ENCODE measurements around the gene LDLRAD3. TPM values are rescaled to one million over a fixed set of nuclear protein-coding genes. Genes with fewer than 3 reads are reported as not detected.
A peak's percentile ranks its signal among the peaks of the same experiment; 100 is the strongest.

Gene LDLRAD3
- polyA plus RNA-seq, 10 donors, result 20.7 to 27.0 (median 23.5) TPM

DNA sequence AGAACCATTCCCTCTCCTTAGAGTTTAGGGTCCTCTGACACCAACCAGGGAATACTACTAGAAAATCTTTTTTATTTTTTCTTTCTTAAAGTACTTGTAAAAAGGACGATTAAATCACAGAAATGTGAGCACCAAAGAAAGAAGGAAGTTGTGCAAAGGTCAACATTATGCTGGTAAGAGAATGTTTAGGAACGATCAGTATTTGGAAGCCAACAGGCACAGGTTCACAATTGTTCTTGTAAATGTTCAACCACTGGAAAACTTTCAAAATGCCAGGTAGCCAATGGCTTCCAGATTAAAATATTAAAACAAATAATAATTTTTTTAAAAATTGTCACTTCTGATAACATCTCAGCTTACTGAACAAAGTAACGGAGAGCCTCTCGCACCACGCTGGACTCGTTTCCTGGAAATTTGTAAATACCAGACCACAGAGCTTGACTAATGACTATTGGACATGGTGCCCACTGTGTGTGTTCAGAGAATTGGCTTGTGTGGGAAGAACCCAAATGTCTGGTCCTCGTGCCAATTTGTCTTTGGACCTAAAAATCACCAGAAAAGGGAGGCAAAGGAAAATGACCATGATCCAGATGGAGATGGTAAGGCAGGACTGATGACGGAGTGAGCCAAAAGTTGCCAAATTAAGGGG lies 324.6 kb downstream of the LDLRAD3 start:
- DNase-seq, result peak in 1 of 3 donors; percentile 39

DNA sequence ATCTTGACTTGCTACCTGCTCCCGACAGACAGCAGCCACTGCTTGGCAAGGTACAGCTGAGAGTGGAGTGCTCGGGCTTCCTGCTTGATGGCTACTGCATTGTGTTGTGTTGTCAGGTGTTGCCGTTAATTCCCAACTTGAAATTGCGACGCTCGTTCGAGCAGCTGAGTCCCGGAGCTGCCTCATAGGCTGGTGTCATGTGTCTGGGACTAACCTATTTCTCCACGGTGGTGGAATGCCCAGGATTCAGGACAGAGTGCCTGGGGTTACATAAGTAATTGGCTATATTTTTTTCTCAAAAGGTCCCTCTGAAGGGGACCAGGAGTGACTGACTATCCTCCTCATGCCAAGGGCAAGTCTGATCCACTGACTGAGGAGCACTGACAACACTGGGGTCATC lies 326.8 kb downstream of the LDLRAD3 start:
- no peak for DNase-seq

DNA sequence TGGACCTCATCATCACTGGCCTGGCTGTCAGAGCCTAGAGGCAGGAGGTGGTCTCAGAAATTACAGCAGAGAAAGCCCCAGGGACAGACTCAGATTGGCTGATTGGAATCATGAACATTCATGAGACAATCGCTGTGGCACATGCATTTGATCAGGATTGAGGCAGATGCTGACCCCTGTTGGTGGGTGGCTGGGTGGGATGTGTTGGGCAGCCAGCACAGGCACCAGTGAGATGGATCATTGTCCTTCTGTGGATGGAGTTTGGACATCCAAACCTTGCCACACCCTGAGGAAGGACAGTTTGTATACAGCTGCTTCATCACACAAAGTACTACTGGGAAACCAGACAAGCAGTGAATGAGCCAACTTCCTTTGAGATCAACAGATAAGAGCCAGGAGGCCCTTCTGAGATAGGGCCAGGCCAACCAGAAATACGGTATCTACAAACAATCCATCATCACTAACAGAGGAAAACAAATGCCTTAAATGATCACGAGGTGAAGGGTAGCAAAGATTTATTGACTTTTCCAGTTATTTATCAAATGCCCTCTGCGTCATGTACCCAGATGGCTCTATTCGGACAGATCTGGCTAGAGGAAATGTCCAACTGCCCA lies 328.0 kb downstream of the LDLRAD3 start:
- no peak for DNase-seq

DNA sequence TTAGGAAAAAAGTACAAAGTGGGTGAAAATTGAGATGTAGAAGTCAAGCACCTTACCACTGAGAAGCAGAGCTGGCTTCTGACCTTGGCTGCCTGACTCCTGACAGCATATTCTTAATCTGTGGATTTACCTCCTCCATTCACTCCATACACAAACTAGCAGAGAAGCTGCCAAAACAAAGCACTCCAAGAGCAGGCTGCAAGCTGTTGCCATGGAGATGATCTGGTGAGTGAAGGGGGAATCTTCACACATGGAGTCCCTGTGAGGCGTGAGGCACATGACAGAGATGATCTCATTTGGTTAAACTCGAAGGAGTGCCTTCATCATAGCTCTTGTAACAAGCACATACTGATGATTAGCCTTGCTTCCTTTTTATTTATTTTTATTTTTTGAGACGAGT lies 329.2 kb downstream of the LDLRAD3 start:
- DNase-seq, result no peak

DNA sequence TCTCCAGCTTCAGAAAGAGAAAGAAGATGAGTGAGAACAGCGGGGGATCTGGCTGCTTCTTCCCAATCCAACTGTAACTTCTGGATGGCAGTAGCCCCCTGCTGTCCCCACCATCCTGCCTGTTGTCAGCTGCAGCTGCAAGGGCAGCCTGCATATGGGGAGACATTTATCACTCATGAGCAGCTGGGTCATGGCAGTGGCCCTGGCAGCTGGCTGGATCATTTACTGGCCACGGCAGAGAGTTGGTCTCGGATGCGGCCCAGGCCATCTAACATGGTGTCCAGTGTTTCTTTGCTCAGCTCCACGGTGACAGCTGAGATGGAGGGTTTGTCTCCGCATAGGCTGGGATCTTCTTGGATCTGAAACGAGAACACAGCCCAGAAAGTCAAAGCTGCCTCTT lies 330.6 kb downstream of the LDLRAD3 start:
- DNase-seq, result peak in 2 of 3 donors; percentile 46 to 55

DNA sequence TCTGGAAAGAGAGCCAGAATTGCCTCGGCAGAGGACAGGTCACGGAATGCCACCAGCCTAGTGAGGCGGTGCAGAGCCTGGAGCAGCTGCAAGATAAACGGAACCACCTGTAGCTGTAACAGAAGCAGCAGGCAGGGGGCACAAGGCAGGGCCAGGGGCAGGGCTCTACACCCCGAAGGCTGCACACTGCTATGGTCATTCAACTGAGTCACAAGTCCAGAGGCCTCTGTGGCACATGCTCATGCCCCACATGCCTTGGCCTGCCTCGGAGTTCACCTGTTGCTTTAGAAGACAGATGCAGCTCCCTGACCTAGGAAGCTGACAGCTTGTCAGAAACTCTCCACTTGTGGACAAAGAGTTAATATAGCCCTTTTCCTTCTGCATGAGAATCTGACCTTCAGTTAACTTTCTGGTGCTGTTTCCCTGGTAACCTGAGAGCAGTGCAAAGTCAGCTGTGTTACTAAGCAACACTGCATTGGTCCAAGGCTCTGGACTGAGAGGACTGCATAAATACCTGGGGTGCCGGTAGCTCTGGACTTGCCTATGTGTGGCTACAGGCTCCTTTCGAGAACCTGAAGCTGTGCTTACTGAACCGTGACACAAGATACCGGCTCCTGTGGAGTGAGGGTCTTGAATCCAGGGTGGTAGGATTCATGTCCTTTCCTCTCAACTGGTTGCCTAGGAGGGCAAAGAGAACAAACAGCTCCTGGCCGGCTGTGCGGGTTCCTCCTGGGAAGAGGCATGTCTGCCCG lies 334.8 kb downstream of the LDLRAD3 start:
- no peak for DNase-seq

DNA sequence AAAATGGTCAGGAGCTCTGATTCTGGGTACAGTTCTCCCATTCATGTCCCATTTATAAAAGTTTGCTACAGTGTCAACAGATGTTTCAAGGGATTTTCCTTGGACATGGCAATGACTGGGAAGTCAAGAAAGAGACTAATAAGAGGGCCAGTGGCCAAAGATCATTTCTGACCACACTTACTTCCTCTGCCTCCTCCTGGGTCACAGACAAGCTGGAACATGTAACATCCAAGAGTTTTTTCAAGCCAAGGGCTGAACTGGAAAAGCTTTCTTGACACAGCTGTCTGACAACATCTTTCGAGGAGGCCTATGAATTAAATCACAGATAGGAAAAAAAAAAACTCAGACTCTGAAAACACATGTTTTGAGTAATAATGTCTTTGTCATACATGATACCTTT lies 336.7 kb downstream of the LDLRAD3 start:
- DNase-seq, result no peak

Data from muscle of back (tissue), 11 donors.